A549 treated with CpdA at 1 μM for 4 hours (cell line): ENCODE data around the gene GALM. TPM values are rescaled to one million over a fixed set of nuclear protein-coding genes. Genes with fewer than 3 reads are reported as not detected.

ENCODE experiments used
- total RNA-seq: library from RNA; stranded (reverse); fragments of 200-300 nt; extraction: Qiagen RNA extraction; gene quantifications from 5 replicates; pipeline ENCODE4 v1.2.3, GENCODE V29; 2022; ENCODE audit warnings: low read depth

GALM gene
- 16.3 to 21.3 TPM (median 18.4 TPM) in 5 replicates for total RNA-seq

DNA sequence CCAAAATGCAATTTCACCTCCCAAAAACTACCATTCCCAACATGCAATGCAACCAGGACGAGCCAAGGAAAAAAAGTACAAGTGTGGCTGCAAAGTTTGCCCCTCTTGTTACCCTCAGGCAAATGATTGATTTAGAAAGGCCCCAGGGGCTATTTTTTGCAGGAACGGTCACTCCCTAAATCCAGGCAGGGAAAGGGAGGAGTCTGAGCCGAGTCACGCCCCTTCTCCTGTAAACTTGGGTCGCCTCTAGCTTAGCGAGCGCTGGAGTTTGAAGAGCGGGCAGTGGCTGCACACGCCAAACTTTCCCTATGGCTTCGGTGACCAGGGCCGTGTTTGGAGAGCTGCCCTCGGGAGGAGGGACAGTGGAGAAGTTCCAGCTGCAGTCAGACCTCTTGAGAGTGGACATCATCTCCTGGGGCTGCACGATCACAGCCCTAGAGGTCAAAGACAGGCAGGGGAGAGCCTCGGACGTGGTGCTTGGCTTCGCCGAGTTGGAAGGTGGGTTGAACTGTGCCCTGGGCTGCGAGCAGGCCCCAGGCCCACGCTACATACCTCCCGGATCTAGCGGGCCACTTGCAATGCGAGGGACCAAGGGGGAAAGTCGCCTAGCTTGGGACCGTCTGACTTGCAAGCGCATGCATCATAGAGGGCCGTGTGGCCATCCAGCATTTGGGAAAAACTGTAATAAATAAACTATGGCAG, at the start of gene GALM:
Gene GALM (plus strand): TSS at position 261 of the 702 bp plus-strand sequence. CDS start 48 bp downstream, at position 309.

DNA sequence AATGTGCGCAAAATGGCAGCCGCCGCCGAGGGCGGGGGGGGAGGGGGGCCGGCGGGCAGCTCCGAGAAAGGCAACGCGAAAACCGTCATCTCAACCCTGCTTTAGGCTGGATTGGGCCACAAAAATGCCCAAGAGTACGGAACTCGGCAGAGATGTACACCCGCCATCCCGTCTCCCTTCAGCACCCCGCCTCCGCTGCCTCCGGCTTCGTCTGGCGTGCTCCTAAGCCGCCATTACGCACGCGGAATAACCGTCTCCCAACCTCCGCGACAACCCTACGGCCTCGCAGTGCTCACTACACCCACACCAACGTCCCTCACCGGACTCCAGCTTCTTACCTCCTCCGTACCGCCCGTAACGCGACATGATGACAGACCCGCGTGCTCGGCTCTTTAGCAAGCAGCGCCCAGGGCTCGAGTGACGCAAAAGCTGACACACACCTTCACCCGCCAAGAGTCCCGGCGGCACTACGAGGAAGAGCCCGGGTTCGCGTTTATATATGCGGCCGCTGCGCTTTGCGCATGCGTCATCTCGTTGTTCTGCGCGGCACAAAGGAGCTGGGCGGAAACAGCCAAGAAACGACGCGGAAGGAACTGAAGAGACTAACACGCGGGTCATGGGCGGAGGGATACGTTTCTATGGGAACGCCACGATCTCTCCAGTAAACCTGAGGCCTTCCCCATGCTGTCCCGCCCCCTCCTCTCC, 85.1 kb downstream of the GALM start, which contains the start of gene SRSF7:
Gene SRSF7 (minus strand): TSS at position 471 of the 705 bp plus-strand sequence. CDS start 105 bp downstream, at position 366.

Other genes with a start within 250 kb of the GALM start
- gene HNRNPLL, start 63.2 kb upstream of the GALM start, total RNA-seq = 20.9 to 28.9 TPM (median 27.3 TPM) in 5 replicates
- gene SRSF7, start 85.2 kb downstream of the GALM start, total RNA-seq = 308 to 411 TPM (median 332 TPM) in 5 replicates
- 40.5 to 47.2 TPM (median 44.0 TPM) in 5 replicates for gene GEMIN6, start 112.1 kb downstream of the GALM start, total RNA-seq
- gene DHX57, start 209.8 kb downstream of the GALM start, total RNA-seq = 19.4 to 23.9 TPM (median 20.7 TPM) in 5 replicates
- 41.2 to 48.1 TPM (median 44.0 TPM) in 5 replicates for gene MORN2, start 209.9 kb downstream of the GALM start, total RNA-seq
- 0.02 to 0.11 TPM (median 0.03 TPM) in 3 of 5 replicates, not detected in the others for gene ARHGEF33, start 223.8 kb downstream of the GALM start, total RNA-seq